ENCODE measurements around the gene JMJD1C. TPM values are rescaled to one million over a fixed set of nuclear protein-coding genes. Genes with fewer than 3 reads are reported as not detected.

The JMJD1C gene
- total RNA-seq, 1 experiment from 2014 or later, result 91.9 TPM

GRCh38 chr10:63171926-63172325 lies 293.9 kb downstream of the JMJD1C start:
- CTCF ChIA-PET, result interaction anchor here (0.5 to 12.0 kb wide), 4 partner anchors 9 to 966 kb away, joined by 3 to 266 read pairs (median 4); no protein-coding TSS in a partner anchor
- no peak overlapping the region for H3K27ac Mint-ChIP-seq (ENCODE audit: low read depth, unreplicated experiment)

GRCh38 chr10:63171255-63171855 lies 294.4 kb downstream of the JMJD1C start:
- POLR2A ChIA-PET, result interaction anchor here (1.0 kb wide), 1 partner anchor 11 kb away, joined by 3 read pairs; no protein-coding TSS in a partner anchor
- no peak overlapping the region for H3K27ac Mint-ChIP-seq (ENCODE audit: low read depth, unreplicated experiment)

More at GRCh38 chr10:63171926-63172325, 293.9 kb downstream of the JMJD1C start:
- POLR2A ChIA-PET, result no interaction called here
- intact Hi-C loops (cut with micrococcal nuclease), result no loop called here
- Mint-ChIP-seq H3K4me3 (ENCODE audit: unreplicated experiment) (no peak overlapping the region), H3K4me1 (ENCODE audit: insufficient read depth, unreplicated experiment) (no peaks in the 10 kb centered on the region), H3K9me3 (ENCODE audit: unreplicated experiment) (no peaks in the 10 kb centered on the region), H3K27me3 (ENCODE audit: insufficient read depth, unreplicated experiment) (no peaks in the 10 kb centered on the region), H3K36me3 (ENCODE audit: insufficient read depth, unreplicated experiment) (peaks cover 94% of the 10 kb centered on the region)
- no peak for TF ChIP-seq CTCF (IDR thresholded peaks at IDR 0.05; ENCODE audit: unreplicated experiment)
- DNase-seq (ENCODE audit: unreplicated experiment), result no peak
- BruUV-seq (replicated peaks), result no TSS peak

GRCh38 chr10:63169624-63170023 lies 296.2 kb downstream of the JMJD1C start:
- no peak overlapping the region for H3K27ac Mint-ChIP-seq (ENCODE audit: low read depth, unreplicated experiment)
- intact Hi-C loops (cut with micrococcal nuclease), result loop anchor here (5.0 kb wide), 1 partner anchor 353 kb away; the partner anchor contains the start of gene REEP3
- H3K9me3 Mint-ChIP-seq (ENCODE audit: unreplicated experiment), result no peaks in the 10 kb centered on the region
- peaks cover 92% of the 10 kb centered on the region for H3K36me3 Mint-ChIP-seq (ENCODE audit: insufficient read depth, unreplicated experiment)
- TF ChIP-seq CTCF (IDR thresholded peaks at IDR 0.05; ENCODE audit: unreplicated experiment), result no peak
- no peak for DNase-seq (ENCODE audit: unreplicated experiment)
- BruUV-seq (replicated peaks), result no TSS peak
- ChIA-PET CTCF (interaction anchor here (0.6 to 12.0 kb wide), 4 partner anchors 17 to 550 kb away, joined by 3 to 266 read pairs (median 45); no protein-coding TSS in a partner anchor), POLR2A (interaction anchor here (0.6 to 1.6 kb wide), 3 partner anchors 11 to 44 kb away, joined by 3 read pairs; no protein-coding TSS in a partner anchor)
- H3K4me1 Mint-ChIP-seq (ENCODE audit: insufficient read depth, unreplicated experiment), result no peaks in the 10 kb centered on the region
- no peak overlapping the region for H3K4me3 Mint-ChIP-seq (ENCODE audit: unreplicated experiment)
- H3K27me3 Mint-ChIP-seq (ENCODE audit: insufficient read depth, unreplicated experiment), result no peaks in the 10 kb centered on the region

More at GRCh38 chr10:63171255-63171855, 294.4 kb downstream of the JMJD1C start:
- CTCF ChIA-PET, result interaction anchor here (0.5 to 12.0 kb wide), 3 partner anchors 12 to 596 kb away, joined by 5 to 266 read pairs (median 5); no protein-coding TSS in a partner anchor
- intact Hi-C loops (cut with micrococcal nuclease), result no loop called here
- H3K36me3 Mint-ChIP-seq (ENCODE audit: insufficient read depth, unreplicated experiment), result peaks cover 93% of the 10 kb centered on the region
- BruUV-seq (replicated peaks), result no TSS peak
- H3K9me3 Mint-ChIP-seq (ENCODE audit: unreplicated experiment), result no peaks in the 10 kb centered on the region
- no peak overlapping the region for H3K4me3 Mint-ChIP-seq (ENCODE audit: unreplicated experiment)
- H3K27me3 Mint-ChIP-seq (ENCODE audit: insufficient read depth, unreplicated experiment), result no peaks in the 10 kb centered on the region
- TF ChIP-seq CTCF (IDR thresholded peaks at IDR 0.05; ENCODE audit: unreplicated experiment), result no peak
- DNase-seq (ENCODE audit: unreplicated experiment), result no peak
- no peaks in the 10 kb centered on the region for H3K4me1 Mint-ChIP-seq (ENCODE audit: insufficient read depth, unreplicated experiment)

GRCh38 chr10:63168821-63169462 lies 296.8 kb downstream of the JMJD1C start:
- peaks cover 90% of the 10 kb centered on the region for H3K36me3 Mint-ChIP-seq (ENCODE audit: insufficient read depth, unreplicated experiment)
- intact Hi-C loops (cut with micrococcal nuclease), result loop anchor here (5.0 kb wide), 1 partner anchor 353 kb away; the partner anchor contains the start of gene REEP3
- H3K9me3 Mint-ChIP-seq (ENCODE audit: unreplicated experiment), result no peaks in the 10 kb centered on the region
- DNase-seq (ENCODE audit: unreplicated experiment), result no peak
- no peaks in the 10 kb centered on the region for H3K27me3 Mint-ChIP-seq (ENCODE audit: insufficient read depth, unreplicated experiment)
- H3K4me3 Mint-ChIP-seq (ENCODE audit: unreplicated experiment), result no peak overlapping the region
- TF ChIP-seq CTCF (IDR thresholded peaks at IDR 0.05; ENCODE audit: unreplicated experiment), result no peak
- H3K27ac Mint-ChIP-seq (ENCODE audit: low read depth, unreplicated experiment), result no peak overlapping the region
- ChIA-PET POLR2A (interaction anchor here (0.7 to 1.6 kb wide), 5 partner anchors 12 to 459 kb away, joined by 3 to 5 read pairs (median 3); partner anchors contain the start of gene NRBF2), CTCF (interaction anchor here (0.8 to 12.0 kb wide), 3 partner anchors 365 to 551 kb away, joined by 3 to 266 read pairs (median 87); no protein-coding TSS in a partner anchor)
- H3K4me1 Mint-ChIP-seq (ENCODE audit: insufficient read depth, unreplicated experiment), result no peaks in the 10 kb centered on the region
- BruUV-seq (replicated peaks), result no TSS peak

All from MCF 10A (cell line).